AG04450 (cell line): Measurements from ENCODE around the gene C4orf36. TPM values are rescaled to one million over a fixed set of nuclear protein-coding genes. Genes with fewer than 3 reads are reported as not detected.
"Not testable (repeated sequence)": the region's sequence is repeated elsewhere in the genome, so short reads cannot be mapped to it uniquely, and the experiment has no call there.

ENCODE experiments used
- CTCF ChIA-PET: fragments of 300-600, 350-600 bp; formaldehyde crosslinking; extraction: SDS; loops from one replicate; lab custom pipeline; 2022; ENCODE audit warnings: antibody characterized with exemption, inconsistent platforms; lab: Charles Lee
- POLR2A ChIA-PET: fragments of 350-600 bp; formaldehyde crosslinking; extraction: SDS; loops from one replicate; lab custom pipeline; 2021; ENCODE audit warnings: antibody characterized with exemption, inconsistent platforms; lab: Yijun Ruan, JAX
- DNase-seq: peaks from one replicate; pipeline ENCODE4 v3.0.0-alpha.2; 2011; ENCODE audit warnings: low read depth, low spot score
- H3K27ac ChIP-seq: one replicate; pipeline ENCODE4 v1.5.1; 2012; ENCODE audit warnings: low read depth, low read length, control low read depth
- H3K27me3 ChIP-seq: one replicate; pipeline ENCODE4 v1.6.0; 2012; ENCODE audit warnings: low read length; ENCODE audit not compliant: control insufficient read depth, insufficient read depth
- H3K4me3 ChIP-seq: 2 replicates; pipeline ENCODE4 v1.5.1; 2011; ENCODE audit warnings: mild to moderate bottlenecking, low read depth, low read length, control low read depth
- H3K9me3 ChIP-seq: 2 replicates; pipeline ENCODE4 v1.5.1; 2012; ENCODE audit warnings: low read length; ENCODE audit not compliant: control insufficient read depth, insufficient read depth
- CTCF ChIP-seq: IDR thresholded peaks from 2 replicates; pipeline ENCODE4 v1.5.1; 2011; ENCODE audit warnings: low read depth, low read length, control low read depth, inconsistent platforms
- polyA plus RNA-seq: library from polyadenylated mRNA; depleted of rRNA; stranded (reverse); fragments of >200 nt; gene quantifications from 2 replicates; pipeline ENCODE4 v1.2.3, GENCODE V29; 2011

C4orf36 gene
- polyA plus RNA-seq, 1 experiment: 1.2 TPM

GRCh38 chr4:86878640-86879039, 13.6 kb downstream of the C4orf36 start:
- ChIA-PET POLR2A (no interaction called here), CTCF (interaction anchor here (1.2 kb wide), 1 partner anchor 382 kb away, joined by 6 read pairs; no protein-coding TSS in a partner anchor)
- no peak for DNase-seq
- TF ChIP-seq CTCF: no peak
- Histone ChIP-seq H3K4me3 (no peak overlapping the region), H3K27me3 (no peaks in the 10 kb centered on the region), H3K27ac (no peak overlapping the region), H3K9me3 (peaks cover 17% of the 10 kb centered on the region)

GRCh38 chr4:86876894-86877685, 15.1 kb downstream of the C4orf36 start:
- Histone ChIP-seq H3K27me3 (no peaks in the 10 kb centered on the region), H3K27ac (no peak overlapping the region), H3K9me3 (peaks cover 17% of the 10 kb centered on the region), H3K4me3 (no peak overlapping the region)
- POLR2A ChIA-PET: no interaction called here
- TF ChIP-seq CTCF: no peak
- CTCF ChIA-PET: interaction anchor here (0.6 to 0.9 kb wide), 2 partner anchors 87 to 381 kb away, joined by 3 read pairs; no protein-coding TSS in a partner anchor
- DNase-seq: no peak

- H3K4me3 ChIP-seq, POLR2A ChIA-PET, H3K27me3 ChIP-seq, H3K27ac ChIP-seq, DNase-seq: not testable (repeated sequence)
- CTCF ChIA-PET: interaction anchor here (0.7 kb wide), 1 partner anchor 20 kb away, joined by 4 read pairs; no protein-coding TSS in a partner anchor
- H3K9me3 ChIP-seq: peaks cover 14% of the 10 kb centered on the region
Observed at GRCh38 chr4:86875436-86875835, 16.8 kb downstream of the C4orf36 start.

- H3K27ac ChIP-seq: no peak overlapping the region
- POLR2A ChIA-PET: no interaction called here
- H3K27me3 ChIP-seq: no peaks in the 10 kb centered on the region
- DNase-seq: no peak
- H3K9me3 ChIP-seq: no peaks in the 10 kb centered on the region
- no peak overlapping the region for H3K4me3 ChIP-seq
- no peak for TF ChIP-seq CTCF
- CTCF ChIA-PET: interaction anchor here (0.8 kb wide), 1 partner anchor 363 kb away, joined by 3 read pairs; no protein-coding TSS in a partner anchor
Observed at GRCh38 chr4:86872135-86872534, 20.1 kb downstream of the C4orf36 start.

- Histone ChIP-seq H3K9me3 (no peaks in the 10 kb centered on the region), H3K4me3 (no peak overlapping the region), H3K27ac (no peak overlapping the region), H3K27me3 (no peaks in the 10 kb centered on the region)
- ChIA-PET CTCF (no interaction called here), POLR2A (no interaction called here)
- TF ChIP-seq CTCF: no peak
- no peak for DNase-seq
Observed at GRCh38 chr4:86870442-86871069, 21.7 kb downstream of the C4orf36 start.
